ENCODE data around the gene ZC3H4. TPM values are rescaled to one million over a fixed set of nuclear protein-coding genes. Genes with fewer than 3 reads are reported as not detected.

Gene ZC3H4
- total and polyA plus RNA-seq, 10 of the 15 experiments (the other 5 are each of a cell fraction or from before 2014, with no cell fraction given): 5.1 to 86.3 (median 15.5) TPM

DNA sequence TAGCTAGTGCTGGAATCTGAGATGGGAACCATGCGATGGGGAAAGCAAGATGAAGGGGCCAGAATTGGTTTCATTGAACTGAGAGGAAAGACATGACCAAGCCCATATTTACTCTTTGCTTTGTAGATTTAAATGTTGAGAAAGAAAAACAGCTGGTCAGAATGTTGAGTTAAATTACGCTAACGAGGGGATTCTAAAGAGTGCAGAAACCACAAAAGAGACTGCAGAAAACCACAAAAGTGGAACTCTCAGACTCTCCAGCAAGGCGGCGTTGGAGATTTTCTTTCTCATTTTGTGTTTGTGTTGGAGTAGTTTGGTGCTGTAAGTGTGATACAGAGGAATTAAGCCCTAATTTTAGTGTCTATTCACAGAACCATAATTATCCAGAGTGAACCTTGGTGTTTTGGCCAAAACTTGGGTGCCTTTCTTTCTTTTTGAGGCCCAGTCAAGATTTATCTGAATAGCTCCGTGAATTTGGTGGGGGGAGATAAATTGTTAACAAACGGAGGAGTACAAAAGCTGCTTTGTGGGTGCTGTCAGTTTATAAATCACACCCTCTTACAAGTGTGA lies 43.4 kb upstream of the ZC3H4 start (continued):
- TF ChIP-seq NR2F1 (conservative IDR thresholded peaks at IDR 0.05) (no peak), JUND (IDR thresholded peaks at IDR 0.05; ENCODE audit: low read depth, low read length) (no peak), CBFB (IDR thresholded peaks at IDR 0.05; ENCODE audit: low read depth) (peak; percentile 85; the same call in 1 of the 2 replicates), ZNF622 (IDR thresholded peaks at IDR 0.05) (no peak), PML (IDR thresholded peaks at IDR 0.05; ENCODE audit: low read length) (no peak), EP300 (IDR thresholded peaks at IDR 0.05; ENCODE audit: borderline replicate concordance in 1 of 2, control insufficient read depth in 1 of 2, low read depth in 2 of 2, low read length in 2 of 2) (no peak), STAT3 (IDR thresholded peaks at IDR 0.05; ENCODE audit: low read depth, low read length) (no peak), FOXM1 (IDR thresholded peaks at IDR 0.05; ENCODE audit: low read depth, low read length) (no peak), SMC3 (IDR thresholded peaks at IDR 0.05; ENCODE audit: borderline replicate concordance, low read length) (no peak), ATF7 (IDR thresholded peaks at IDR 0.05; ENCODE audit: low read depth) (no peak), ETV6 (conservative IDR thresholded peaks at IDR 0.05 in 1 of 2, IDR thresholded peaks at IDR 0.05 in 1 of 2; ENCODE audit: borderline replicate concordance in 1 of 2, low read depth in 1 of 2) (no peak), SP1 (IDR thresholded peaks at IDR 0.05; ENCODE audit: low read depth, low read length) (no peak), BACH1 (IDR thresholded peaks at IDR 0.05; ENCODE audit: borderline replicate concordance) (no peak), EED (IDR thresholded peaks at IDR 0.05; ENCODE audit: low read depth) (no peak), SUPT20H (IDR thresholded peaks at IDR 0.05; ENCODE audit: borderline replicate concordance, control insufficient read depth, low read depth, low read length) (no peak), TARDBP (IDR thresholded peaks at IDR 0.05; ENCODE audit: borderline replicate concordance) (no peak), BCL11A (IDR thresholded peaks at IDR 0.05; ENCODE audit: low read depth, low read length) (peak; percentile 44; the same call in 1 of the 2 replicates)
- TF ChIP-seq, protein P1, sequence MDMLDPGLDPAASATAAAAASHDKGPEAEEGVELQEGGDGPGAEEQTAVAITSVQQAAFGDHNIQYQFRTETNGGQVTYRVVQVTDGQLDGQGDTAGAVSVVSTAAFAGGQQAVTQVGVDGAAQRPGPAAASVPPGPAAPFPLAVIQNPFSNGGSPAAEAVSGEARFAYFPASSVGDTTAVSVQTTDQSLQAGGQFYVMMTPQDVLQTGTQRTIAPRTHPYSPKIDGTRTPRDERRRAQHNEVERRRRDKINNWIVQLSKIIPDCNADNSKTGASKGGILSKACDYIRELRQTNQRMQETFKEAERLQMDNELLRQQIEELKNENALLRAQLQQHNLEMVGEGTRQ (IDR thresholded peaks at IDR 0.05; ENCODE audit: borderline replicate concordance, low read depth, low read length): no peak
- TF ChIP-seq, protein P2, sequence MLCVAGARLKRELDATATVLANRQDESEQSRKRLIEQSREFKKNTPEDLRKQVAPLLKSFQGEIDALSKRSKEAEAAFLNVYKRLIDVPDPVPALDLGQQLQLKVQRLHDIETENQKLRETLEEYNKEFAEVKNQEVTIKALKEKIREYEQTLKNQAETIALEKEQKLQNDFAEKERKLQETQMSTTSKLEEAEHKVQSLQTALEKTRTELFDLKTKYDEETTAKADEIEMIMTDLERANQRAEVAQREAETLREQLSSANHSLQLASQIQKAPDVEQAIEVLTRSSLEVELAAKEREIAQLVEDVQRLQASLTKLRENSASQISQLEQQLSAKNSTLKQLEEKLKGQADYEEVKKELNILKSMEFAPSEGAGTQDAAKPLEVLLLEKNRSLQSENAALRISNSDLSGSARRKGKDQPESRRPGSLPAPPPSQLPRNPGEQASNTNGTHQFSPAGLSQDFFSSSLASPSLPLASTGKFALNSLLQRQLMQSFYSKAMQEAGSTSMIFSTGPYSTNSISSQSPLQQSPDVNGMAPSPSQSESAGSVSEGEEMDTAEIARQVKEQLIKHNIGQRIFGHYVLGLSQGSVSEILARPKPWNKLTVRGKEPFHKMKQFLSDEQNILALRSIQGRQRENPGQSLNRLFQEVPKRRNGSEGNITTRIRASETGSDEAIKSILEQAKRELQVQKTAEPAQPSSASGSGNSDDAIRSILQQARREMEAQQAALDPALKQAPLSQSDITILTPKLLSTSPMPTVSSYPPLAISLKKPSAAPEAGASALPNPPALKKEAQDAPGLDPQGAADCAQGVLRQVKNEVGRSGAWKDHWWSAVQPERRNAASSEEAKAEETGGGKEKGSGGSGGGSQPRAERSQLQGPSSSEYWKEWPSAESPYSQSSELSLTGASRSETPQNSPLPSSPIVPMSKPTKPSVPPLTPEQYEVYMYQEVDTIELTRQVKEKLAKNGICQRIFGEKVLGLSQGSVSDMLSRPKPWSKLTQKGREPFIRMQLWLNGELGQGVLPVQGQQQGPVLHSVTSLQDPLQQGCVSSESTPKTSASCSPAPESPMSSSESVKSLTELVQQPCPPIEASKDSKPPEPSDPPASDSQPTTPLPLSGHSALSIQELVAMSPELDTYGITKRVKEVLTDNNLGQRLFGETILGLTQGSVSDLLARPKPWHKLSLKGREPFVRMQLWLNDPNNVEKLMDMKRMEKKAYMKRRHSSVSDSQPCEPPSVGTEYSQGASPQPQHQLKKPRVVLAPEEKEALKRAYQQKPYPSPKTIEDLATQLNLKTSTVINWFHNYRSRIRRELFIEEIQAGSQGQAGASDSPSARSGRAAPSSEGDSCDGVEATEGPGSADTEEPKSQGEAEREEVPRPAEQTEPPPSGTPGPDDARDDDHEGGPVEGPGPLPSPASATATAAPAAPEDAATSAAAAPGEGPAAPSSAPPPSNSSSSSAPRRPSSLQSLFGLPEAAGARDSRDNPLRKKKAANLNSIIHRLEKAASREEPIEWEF (IDR thresholded peaks at IDR 0.05; ENCODE audit: insufficient replicate concordance, low read depth, low read length): no peak
- TF ChIP-seq, protein P3, sequence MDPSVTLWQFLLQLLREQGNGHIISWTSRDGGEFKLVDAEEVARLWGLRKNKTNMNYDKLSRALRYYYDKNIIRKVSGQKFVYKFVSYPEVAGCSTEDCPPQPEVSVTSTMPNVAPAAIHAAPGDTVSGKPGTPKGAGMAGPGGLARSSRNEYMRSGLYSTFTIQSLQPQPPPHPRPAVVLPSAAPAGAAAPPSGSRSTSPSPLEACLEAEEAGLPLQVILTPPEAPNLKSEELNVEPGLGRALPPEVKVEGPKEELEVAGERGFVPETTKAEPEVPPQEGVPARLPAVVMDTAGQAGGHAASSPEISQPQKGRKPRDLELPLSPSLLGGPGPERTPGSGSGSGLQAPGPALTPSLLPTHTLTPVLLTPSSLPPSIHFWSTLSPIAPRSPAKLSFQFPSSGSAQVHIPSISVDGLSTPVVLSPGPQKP (IDR thresholded peaks at IDR 0.05; ENCODE audit: low read depth, low read length): no peak
- TF ChIP-seq, protein P4, sequence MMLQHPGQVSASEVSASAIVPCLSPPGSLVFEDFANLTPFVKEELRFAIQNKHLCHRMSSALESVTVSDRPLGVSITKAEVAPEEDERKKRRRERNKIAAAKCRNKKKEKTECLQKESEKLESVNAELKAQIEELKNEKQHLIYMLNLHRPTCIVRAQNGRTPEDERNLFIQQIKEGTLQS (IDR thresholded peaks at IDR 0.05; ENCODE audit: borderline replicate concordance, extremely low read depth, low read depth, low read length): no peak

All from GM12878 (cell line).